ENCODE measurements around the gene LRP10. TPM values are rescaled to one million over a fixed set of nuclear protein-coding genes. Genes with fewer than 3 reads are reported as not detected.

Gene LRP10
- total RNA-seq, 1 experiment from 2014 or later, result 42.7 TPM

- no peaks in the 10 kb centered on the region for H3K9me3 ChIP-seq (ENCODE audit: control insufficient read depth in 1 of 2, insufficient read depth in 1 of 2, low read depth in 1 of 2, low read length in 2 of 2)
- H3K4me3 ChIP-seq (replicated peaks in 1 of 2; ENCODE audit: low read depth in 1 of 2, low read length in 2 of 2), result no peak overlapping the region
- no peaks in the 10 kb centered on the region for H3K36me3 ChIP-seq (ENCODE audit: control insufficient read depth in 1 of 2, insufficient read depth in 2 of 2, low read length in 2 of 2)
- ChIA-PET RAD21 (ENCODE audit: low non-redundant PET in 1 of 2, low total read pairs in 2 of 2, uncharacterized antibody in 2 of 2, unreplicated experiment in 2 of 2) (no interaction called here), POLR2A (no interaction called here), CTCF (no interaction called here)
- intact Hi-C loops (cut with micrococcal nuclease), result no loop called here
- no peaks in the 10 kb centered on the region for H3K9me2 ChIP-seq (ENCODE audit: insufficient read depth)
- no peaks in the 10 kb centered on the region for H4K20me1 ChIP-seq (ENCODE audit: insufficient read depth)
- TF ChIP-seq POLR2A (IDR thresholded peaks at IDR 0.05; ENCODE audit: borderline replicate concordance, extremely low read depth, insufficient read depth, insufficient read length) (no peak), SIN3A (IDR thresholded peaks at IDR 0.05; ENCODE audit: low read depth) (no peak), CBX3 (IDR thresholded peaks at IDR 0.05; ENCODE audit: low read depth) (no peak), EZH2phosphoT487 (IDR thresholded peaks at IDR 0.05; ENCODE audit: borderline replicate concordance) (no peak), RAD21 (IDR thresholded peaks at IDR 0.05; ENCODE audit: low read depth) (no peak), YY1 (IDR thresholded peaks at IDR 0.05; ENCODE audit: extremely low read depth, insufficient replicate concordance, low read depth, low read length) (no peak), EGR1 (IDR thresholded peaks at IDR 0.05; ENCODE audit: low read depth) (no peak), MAX (IDR thresholded peaks at IDR 0.05) (no peak), TCF7L2 (IDR thresholded peaks at IDR 0.05; ENCODE audit: borderline replicate concordance, extremely low read depth, insufficient read depth, insufficient read length) (no peak), SRF (IDR thresholded peaks at IDR 0.05; ENCODE audit: low read depth) (no peak)
- ATAC-seq, result no peak
- H3K27ac ChIP-seq (ENCODE audit: low read depth, low read length), result no peak overlapping the region
- H3K79me2 ChIP-seq (ENCODE audit: insufficient read depth, low read length), result no peaks in the 10 kb centered on the region
- no peaks in the 10 kb centered on the region for H3K4me1 ChIP-seq (ENCODE audit: control insufficient read depth in 1 of 2, insufficient read depth in 2 of 2, low read length in 2 of 2)
- DNase-seq (ENCODE audit: low read depth, low spot score), result no peak
- no peaks in the 10 kb centered on the region for H3K27me3 ChIP-seq (ENCODE audit: insufficient read depth, low read length)
- no peak overlapping the region for H3K9ac ChIP-seq (ENCODE audit: low read length)
- no peak overlapping the region for H3K4me2 ChIP-seq (ENCODE audit: low read length)
- H2AFZ ChIP-seq (ENCODE audit: low read depth, low read length, poor library complexity, severe bottlenecking), result no peak overlapping the region
- no TSS peak for BruUV-seq (replicated peaks)
These were observed 26.5 kb upstream of the LRP10 start for GRCh38 chr14:22845103-22845394.

GRCh38 chr14:22845821-22846625 lies 25.5 kb upstream of the LRP10 start:
- TF ChIP-seq TCF7L2 (IDR thresholded peaks at IDR 0.05; ENCODE audit: borderline replicate concordance, extremely low read depth, insufficient read depth, insufficient read length) (no peak), FOSL1 (IDR thresholded peaks at IDR 0.05; ENCODE audit: low read depth) (no peak), ZBTB33 (IDR thresholded peaks at IDR 0.05; ENCODE audit: extremely low read depth, insufficient replicate concordance, low read length) (no peak), YY1 (IDR thresholded peaks at IDR 0.05; ENCODE audit: extremely low read depth, insufficient replicate concordance, low read depth, low read length) (no peak), ZFX (IDR thresholded peaks at IDR 0.05) (no peak), SIN3A (IDR thresholded peaks at IDR 0.05; ENCODE audit: low read depth) (no peak), ATF3 (IDR thresholded peaks at IDR 0.05) (no peak), CBX3 (IDR thresholded peaks at IDR 0.05; ENCODE audit: low read depth) (no peak), SRF (IDR thresholded peaks at IDR 0.05; ENCODE audit: low read depth) (no peak), EZH2 (IDR thresholded peaks at IDR 0.05) (no peak), EZH2phosphoT487 (IDR thresholded peaks at IDR 0.05; ENCODE audit: borderline replicate concordance) (no peak), POLR2A (IDR thresholded peaks at IDR 0.05; ENCODE audit: borderline replicate concordance, extremely low read depth, insufficient read depth, insufficient read length) (no peak), CEBPB (IDR thresholded peaks at IDR 0.05; ENCODE audit: low read depth) (no peak), ZNF274 (IDR thresholded peaks at IDR 0.05; ENCODE audit: low read depth, low read length) (no peak), ELF1 (IDR thresholded peaks at IDR 0.05; ENCODE audit: borderline replicate concordance, low read depth) (no peak)
- Histone ChIP-seq H3K79me2 (ENCODE audit: insufficient read depth, low read length) (no peaks in the 10 kb centered on the region), H3K4me3 (replicated peaks in 1 of 2; ENCODE audit: low read depth in 1 of 2, low read length in 2 of 2) (no peak overlapping the region), H3K9me3 (ENCODE audit: control insufficient read depth in 1 of 2, insufficient read depth in 1 of 2, low read depth in 1 of 2, low read length in 2 of 2) (no peaks in the 10 kb centered on the region), H2AFZ (ENCODE audit: low read depth, low read length, poor library complexity, severe bottlenecking) (no peak overlapping the region), H3K9ac (ENCODE audit: low read length) (no peak overlapping the region), H3K27me3 (ENCODE audit: insufficient read depth, low read length) (no peaks in the 10 kb centered on the region), H3K4me2 (ENCODE audit: low read length) (no peak overlapping the region), H4K20me1 (ENCODE audit: insufficient read depth) (no peaks in the 10 kb centered on the region), H3K36me3 (ENCODE audit: control insufficient read depth in 1 of 2, insufficient read depth in 2 of 2, low read length in 2 of 2) (no peaks in the 10 kb centered on the region), H3K9me2 (ENCODE audit: insufficient read depth) (no peaks in the 10 kb centered on the region), H3K4me1 (ENCODE audit: control insufficient read depth in 1 of 2, insufficient read depth in 2 of 2, low read length in 2 of 2) (no peaks in the 10 kb centered on the region), H3K27ac (ENCODE audit: low read depth, low read length) (no peak overlapping the region)
- DNase-seq (ENCODE audit: low read depth, low spot score) (no peak), ATAC-seq (no peak)
- ChIA-PET CTCF (no interaction called here), RAD21 (ENCODE audit: low non-redundant PET in 1 of 2, low total read pairs in 2 of 2, uncharacterized antibody in 2 of 2, unreplicated experiment in 2 of 2) (no interaction called here), POLR2A (no interaction called here)
- intact Hi-C loops (cut with micrococcal nuclease), result no loop called here
- no TSS peak for BruUV-seq (replicated peaks)
